Measurements from ENCODE around the gene CDK14.
"Not testable (repeated sequence)": the region's sequence is repeated elsewhere in the genome, so short reads cannot be mapped to it uniquely, and the experiment has no call there.

CDK14 gene

GRCh38 chr7:90892213-90892612 lies 296.1 kb downstream of the CDK14 start:
- no peak for DNase-seq (ENCODE audit: low read depth, low spot score)

DNA sequence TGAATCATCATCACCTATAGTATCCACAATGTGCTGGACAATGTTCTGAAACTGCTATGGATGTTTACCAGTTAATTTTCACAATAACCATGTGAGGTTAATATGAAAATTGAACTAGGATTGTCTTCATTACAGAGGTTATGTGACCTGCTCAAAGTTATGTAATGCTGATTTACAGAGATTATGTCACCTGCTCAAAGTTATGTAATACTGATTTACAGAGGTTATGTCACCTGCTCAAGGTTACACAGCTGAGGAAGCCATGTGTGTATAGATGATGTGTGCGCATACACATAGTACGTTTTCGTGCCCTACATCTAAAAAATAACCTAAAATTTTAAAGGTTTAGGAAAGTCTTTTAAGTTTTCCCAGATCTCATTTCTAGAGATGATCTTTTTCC lies 298.0 kb downstream of the CDK14 start:
- DNase-seq (ENCODE audit: low read depth, low spot score), result no peak

DNA sequence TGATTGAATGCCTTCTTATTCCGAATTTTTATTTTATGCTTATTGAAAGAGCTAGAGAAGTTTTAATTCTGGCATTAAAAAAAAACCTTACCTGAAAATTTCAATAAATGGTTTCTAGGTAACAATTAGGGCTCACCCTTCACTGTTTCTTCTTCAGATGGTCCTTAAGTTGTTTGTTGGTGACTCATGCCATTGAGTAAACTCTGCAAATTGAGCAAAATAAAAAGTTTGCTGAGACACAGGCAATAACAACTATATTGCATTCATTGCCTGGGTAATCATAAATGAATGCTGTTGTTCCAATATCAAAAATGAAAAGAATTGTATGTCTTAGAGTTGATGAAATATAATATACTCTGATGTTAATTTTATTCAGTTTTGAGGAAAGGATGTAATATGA lies 300.3 kb downstream of the CDK14 start:
- DNase-seq (ENCODE audit: low read depth, low spot score), result no peak

DNA sequence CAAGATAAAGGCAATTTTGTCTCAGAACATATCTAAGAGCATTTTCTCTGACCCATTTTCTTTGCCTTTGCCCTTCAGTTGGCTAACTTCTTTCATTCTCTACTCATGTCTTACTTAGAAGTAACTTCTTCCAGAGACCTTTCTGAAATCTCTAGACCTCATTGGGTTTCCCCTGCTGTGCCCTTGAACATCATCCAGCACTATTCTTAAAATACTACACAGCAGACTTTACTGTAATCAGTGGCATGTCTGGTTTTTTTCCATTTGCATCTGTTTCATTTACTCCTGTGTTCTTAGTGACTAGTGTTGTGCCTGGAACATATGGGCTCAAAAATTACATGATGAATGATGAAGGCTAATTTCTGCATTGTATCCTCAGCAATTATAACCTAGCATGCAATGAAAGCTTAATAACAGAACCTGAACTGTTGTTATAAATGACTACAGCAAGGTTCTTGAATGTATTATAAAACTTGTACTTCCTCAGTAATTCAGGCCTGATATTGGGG lies 301.9 kb downstream of the CDK14 start:
- DNase-seq (ENCODE audit: low read depth, low spot score), result no peak

DNA sequence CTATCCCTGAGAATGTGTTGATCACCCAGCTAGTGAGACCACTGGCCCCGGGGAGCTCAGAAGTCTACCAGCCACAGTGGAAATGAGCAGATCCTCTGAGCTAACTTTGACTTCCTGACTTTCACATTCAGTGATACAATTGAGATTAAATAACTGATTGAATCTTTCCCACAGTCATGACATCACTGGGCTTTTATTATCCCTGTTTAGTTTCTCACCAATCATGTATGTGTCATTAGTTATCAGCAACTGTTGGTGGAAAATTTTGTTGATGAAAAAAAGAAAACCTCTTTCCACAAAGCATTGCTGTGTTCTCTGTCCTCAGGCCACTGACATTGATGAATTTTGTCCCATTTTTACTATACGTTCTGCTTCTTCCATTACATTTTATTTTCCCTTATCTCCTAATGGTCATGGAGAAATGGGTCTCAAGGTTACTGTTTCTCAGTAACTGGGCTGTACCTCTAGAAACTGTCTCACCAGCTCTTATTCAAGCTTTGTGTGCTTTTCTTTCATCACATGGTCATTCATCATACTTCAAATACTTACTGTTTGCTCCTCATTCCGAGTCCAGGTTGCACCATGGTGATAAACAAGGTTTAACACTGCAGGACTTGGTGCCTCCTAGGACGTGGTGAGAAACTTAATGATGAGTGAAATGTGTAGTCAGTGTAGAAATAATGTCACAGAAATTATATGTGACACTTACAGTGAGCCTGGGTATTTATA lies 304.7 kb downstream of the CDK14 start:
- DNase-seq (ENCODE audit: low read depth, low spot score), result no peak

DNA sequence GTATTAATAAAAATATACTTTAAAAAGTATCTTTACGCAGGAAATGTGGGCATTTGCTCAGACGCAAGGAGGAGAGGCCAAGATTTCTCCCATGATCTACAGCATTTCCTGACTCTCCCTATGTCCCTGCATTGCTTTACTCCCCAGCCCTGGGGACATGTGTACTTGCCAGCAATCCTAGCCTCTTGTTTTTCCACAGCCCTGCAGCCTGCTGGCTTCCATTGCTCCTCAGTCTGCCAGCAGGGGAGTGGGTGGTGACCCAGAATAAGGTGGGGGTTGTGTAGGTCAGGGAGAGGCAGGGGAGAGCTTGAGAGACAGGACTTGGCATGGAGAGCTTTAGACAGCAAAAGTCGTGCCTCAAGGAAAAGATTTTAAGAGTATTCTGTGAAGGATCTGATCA lies 307.7 kb downstream of the CDK14 start:
- no peak for DNase-seq (ENCODE audit: low read depth, low spot score)

- no peak for DNase-seq (ENCODE audit: low read depth, low spot score)
These were observed 314.0 kb downstream of the CDK14 start for GRCh38 chr7:90910136-90910535.

GRCh38 chr7:90916319-90916718 lies 320.2 kb downstream of the CDK14 start:
- DNase-seq (ENCODE audit: low read depth, low spot score), result no peak

DNA sequence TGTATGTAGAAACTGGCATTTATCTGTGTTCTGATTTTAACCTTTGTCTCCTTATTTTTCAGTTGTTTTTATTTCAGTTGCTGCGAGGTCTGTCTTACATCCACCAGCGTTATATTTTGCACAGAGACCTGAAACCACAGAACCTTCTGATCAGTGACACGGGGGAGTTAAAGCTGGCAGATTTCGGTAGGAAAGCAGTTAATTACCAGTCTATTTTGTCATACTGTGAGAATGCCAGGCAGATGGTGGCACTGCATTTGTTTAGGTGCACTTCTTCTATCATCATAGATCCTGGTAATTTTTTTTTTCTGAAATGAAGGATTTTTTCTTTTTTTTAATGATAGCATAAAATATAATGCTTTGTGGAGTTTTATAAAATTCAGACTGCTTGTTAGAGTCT lies 321.4 kb downstream of the CDK14 start:
- DNase-seq (ENCODE audit: low read depth, low spot score), result no peak

DNA sequence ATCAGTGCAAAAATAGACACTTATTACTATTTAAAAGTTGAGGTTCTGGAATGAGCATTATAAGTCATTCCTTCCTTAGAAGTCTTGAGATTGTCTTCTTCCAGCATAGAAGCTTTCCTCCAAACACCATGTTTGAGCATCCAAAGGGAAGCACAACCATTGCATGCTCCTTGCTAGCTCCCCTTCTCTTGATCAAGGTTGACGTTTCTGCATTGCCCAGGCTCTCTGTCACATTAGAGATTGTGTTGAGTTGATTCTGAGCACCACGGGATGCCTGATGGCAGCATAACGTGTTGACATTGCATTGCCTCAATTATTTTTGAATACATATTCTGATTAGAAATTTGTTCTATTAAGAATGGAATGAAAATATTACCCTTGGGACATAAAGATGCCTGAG lies 322.2 kb downstream of the CDK14 start:
- no peak for DNase-seq (ENCODE audit: low read depth, low spot score)

DNA sequence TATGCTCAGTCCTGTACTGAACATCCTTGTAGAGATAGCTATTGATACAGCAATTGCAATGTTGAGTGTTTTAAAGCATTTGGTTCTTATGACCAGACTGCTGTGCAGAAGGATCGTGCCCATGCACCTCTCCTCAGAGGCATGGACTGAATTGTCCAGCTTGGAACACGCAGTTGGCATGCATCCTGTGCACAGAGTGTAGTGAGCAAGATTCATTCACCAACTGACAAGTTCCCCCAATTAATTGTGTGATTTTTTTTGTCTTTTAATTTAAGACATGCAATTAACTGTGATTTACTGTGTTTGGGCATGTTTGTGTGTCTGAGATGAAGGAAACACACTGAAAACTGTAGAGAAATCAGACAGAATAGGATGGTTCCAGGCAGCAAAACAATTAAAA lies 323.7 kb downstream of the CDK14 start:
- DNase-seq (ENCODE audit: low read depth, low spot score), result no peak

DNA sequence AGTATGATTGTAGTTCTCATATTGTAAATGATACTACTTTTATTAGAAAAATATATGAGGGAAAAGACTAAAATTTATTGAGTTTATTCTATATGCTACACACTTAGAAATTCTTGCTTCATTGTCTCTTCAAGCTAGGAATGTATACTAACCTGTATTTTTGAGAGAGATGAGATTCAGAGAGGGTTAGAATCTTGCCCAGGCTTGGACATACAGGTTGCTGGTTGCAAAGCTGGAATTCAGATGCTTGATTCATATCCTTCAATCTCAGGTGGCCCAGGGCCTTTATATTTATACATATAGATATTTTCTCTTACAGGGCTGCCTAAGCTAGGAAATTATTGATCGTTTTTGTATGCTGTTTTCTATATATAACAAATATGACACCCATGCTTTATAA lies 324.2 kb downstream of the CDK14 start:
- DNase-seq (ENCODE audit: low read depth, low spot score), result no peak

DNA sequence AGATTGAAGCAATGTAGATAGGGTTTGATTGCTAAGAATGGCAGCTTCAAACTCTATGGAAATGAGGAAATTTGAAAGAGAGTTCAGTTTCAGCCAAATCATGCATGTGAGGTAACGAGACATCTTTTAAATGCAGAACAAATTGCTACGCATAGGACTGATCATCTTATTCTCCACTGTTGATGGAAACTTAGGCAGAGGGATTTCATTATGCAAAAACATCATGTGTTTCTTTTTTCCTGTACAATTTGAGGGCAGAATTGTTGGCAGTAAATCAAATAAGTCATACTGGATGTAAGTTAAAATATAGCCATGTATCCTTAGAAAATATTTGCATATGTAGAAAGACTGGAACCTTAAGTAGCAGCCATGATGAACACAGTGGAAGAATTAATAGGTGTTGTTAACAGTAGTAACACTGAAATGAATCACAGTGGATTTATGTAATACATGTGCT lies 327.4 kb downstream of the CDK14 start:
- DNase-seq (ENCODE audit: low read depth, low spot score), result no peak

DNA sequence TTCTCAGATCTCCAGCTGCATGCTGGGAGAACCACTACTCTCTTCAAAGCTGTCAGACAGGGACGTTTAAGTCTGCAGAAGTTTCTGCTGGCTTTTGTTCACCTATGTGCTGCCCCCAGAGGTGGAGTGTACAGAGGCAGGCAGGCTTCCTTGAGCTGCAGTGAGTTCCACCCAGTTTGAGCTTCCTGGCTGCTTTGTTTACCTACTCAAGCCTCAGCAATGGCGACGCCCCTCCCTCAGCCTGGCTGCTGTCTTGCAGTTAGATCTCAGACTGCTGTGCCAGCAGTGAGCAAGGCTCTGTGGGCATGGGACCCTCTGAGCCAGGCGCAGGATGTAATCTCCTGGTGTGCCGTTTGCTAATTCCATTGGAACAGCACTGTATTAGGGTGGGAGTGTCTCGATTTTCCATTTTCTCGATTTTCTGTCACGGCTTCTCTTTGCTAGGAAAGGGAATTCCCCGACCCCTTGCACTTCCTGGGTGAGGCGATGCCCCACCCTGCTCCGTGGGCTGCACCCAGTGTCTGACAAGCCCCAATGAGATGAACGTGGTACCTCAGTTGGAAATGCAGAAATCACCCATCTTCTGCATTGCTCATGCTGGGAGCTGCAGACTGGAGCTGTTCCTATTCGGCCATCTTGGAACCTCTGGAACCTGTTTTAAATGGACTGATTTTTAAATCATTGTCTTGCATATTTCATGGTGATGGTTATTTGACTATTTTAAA lies 332.7 kb downstream of the CDK14 start:
- DNase-seq (ENCODE audit: low read depth, low spot score), result not testable (repeated sequence)

GRCh38 chr7:90931986-90932916 lies 336.1 kb downstream of the CDK14 start:
- DNase-seq (ENCODE audit: low read depth, low spot score), result no peak

GRCh38 chr7:90933041-90933440 lies 336.9 kb downstream of the CDK14 start:
- no peak for DNase-seq (ENCODE audit: low read depth, low spot score)

DNA sequence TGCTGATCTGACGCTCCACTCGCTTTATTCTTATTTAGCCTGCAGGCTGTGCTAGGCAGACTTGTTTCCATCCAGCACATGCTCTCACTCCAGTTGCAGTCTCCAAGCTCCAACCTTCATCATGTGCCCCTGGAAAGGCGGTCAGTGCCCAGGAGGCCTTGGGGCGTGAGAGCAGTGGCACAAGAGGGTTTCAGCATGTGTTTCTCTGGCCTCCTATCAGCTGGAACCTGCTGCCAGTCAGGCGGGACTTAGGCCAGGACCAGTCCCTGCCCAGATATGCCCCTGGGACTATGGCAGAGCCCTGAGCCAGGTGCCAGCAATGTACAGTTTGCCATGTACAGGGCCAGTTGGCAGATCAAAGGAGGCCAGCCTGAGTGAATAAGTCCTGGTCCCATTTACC lies 337.9 kb downstream of the CDK14 start:
- DNase-seq (ENCODE audit: low read depth, low spot score), result no peak

DNA sequence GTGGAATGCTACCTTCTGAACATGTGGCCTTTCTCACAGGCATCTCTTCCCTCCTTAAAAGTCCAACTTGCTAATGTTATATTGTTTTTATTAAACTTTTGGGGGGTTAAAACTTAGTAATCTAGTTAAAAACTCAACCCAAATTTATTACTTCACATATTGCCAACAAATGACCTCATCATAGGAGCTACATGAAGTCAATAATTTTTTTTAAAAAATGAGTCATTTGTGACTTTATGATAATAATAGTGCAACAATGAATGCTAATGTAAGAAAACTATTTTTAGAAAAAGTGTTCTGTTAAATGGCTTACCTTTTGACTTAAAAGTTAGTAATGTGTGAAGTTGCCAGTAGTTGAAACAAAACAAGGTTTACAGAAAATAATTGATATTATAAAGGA lies 342.2 kb downstream of the CDK14 start:
- DNase-seq (ENCODE audit: low read depth, low spot score), result no peak

GRCh38 chr7:90939666-90940065 lies 343.5 kb downstream of the CDK14 start:
- DNase-seq (ENCODE audit: low read depth, low spot score), result no peak

DNA sequence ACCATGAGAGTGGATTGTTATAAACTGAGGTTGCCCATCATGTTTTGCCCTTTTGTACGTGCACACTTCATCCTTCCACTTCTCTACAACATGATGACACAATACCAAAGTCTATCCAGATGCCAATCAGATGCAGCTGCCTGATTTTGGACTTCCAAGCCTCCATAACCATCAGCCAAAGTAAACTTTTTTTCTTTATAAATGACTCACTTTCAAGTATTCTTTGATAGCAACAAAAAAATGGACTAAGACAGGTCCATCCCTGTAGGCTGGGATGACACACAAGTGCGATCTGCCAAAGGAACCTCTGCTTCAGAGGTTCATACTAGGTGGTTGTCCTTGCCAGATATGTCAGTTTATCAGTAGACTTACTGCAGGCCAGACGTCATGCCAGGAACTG lies 347.9 kb downstream of the CDK14 start:
- no peak for DNase-seq (ENCODE audit: low read depth, low spot score)

DNA sequence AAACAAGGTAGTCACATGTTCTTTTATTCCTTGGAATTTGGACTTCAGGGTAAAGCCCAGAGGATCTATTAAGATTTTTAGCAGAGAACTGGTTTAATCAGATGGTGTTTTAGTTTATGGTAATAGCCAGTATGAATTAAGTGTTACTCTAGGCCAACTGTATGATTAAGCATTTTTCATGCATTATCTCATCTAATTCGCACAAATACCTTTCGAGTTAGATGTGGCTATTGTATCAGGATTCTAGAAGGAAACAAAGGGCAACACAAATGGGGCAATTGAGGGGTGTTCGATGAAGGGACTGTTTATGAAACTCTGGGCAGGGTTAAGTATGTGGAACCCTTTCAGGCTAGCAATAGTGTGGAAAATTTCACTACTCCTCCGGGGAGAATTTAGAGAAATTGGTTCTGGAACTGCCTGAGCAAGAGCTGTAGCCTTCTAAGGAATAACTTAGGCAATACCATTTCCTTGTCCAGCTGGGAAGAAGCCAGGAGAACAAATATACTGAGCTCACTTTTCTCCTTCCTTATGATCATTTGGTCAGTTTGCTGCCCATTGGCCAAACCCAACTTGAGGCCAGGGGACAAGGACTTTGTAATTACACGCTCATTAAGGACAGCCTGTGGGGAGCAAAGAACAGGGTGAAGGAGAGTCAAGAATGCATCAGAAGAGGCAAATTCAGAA lies 349.1 kb downstream of the CDK14 start:
- DNase-seq (ENCODE audit: low read depth, low spot score), result no peak
